ENCODE results near the gene DOCK1.

GRCh38 chr10:127203067-127203466 is 297.8 kb downstream of the DOCK1 start:
- TF ChIP-seq POLR2A (IDR thresholded peaks at IDR 0.05; ENCODE audit: low read depth, low read length) (no peak), POLR2AphosphoS5 (IDR thresholded peaks at IDR 0.05; ENCODE audit: low read depth, low read length) (no peak), POU2F2 (IDR thresholded peaks at IDR 0.05; ENCODE audit: low read depth, low read length) (no peak), TAF1 (IDR thresholded peaks at IDR 0.05; ENCODE audit: low read depth, low read length) (no peak), SPI1 (IDR thresholded peaks at IDR 0.05; ENCODE audit: low read depth, low read length) (no peak)

Data from GM12891 (cell line).